ENCODE data around the gene ANO2.

The ANO2 gene

DNA sequence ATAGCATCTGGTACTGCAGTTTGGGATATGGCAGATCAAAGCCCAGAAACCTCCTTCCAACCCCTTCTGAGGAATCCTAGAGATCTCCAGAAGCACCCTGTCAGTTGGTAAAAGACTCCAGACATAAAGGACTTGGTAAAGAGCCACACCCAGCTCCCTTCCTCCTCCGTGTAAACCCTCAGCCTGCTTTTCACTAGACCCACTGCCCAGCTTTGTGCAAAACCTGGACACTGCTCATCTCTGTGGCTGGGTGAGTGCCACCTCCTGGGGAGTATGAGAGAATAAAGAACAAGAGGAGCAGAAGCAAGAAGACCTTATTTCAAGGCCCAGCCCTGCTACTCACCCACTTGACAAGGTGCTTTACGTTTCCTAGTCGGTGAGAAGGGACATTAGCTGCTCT is 33.0 kb downstream of the ANO2 start:
- no peak for DNase-seq (ENCODE audit: low read depth)
- TF ChIP-seq, protein P1, sequence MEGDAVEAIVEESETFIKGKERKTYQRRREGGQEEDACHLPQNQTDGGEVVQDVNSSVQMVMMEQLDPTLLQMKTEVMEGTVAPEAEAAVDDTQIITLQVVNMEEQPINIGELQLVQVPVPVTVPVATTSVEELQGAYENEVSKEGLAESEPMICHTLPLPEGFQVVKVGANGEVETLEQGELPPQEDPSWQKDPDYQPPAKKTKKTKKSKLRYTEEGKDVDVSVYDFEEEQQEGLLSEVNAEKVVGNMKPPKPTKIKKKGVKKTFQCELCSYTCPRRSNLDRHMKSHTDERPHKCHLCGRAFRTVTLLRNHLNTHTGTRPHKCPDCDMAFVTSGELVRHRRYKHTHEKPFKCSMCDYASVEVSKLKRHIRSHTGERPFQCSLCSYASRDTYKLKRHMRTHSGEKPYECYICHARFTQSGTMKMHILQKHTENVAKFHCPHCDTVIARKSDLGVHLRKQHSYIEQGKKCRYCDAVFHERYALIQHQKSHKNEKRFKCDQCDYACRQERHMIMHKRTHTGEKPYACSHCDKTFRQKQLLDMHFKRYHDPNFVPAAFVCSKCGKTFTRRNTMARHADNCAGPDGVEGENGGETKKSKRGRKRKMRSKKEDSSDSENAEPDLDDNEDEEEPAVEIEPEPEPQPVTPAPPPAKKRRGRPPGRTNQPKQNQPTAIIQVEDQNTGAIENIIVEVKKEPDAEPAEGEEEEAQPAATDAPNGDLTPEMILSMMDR (IDR thresholded peaks at IDR 0.05; ENCODE audit: insufficient read depth, low read depth, low read length, missing control alignments) = no peak
- no peak overlapping the region for H3K4me3 ChIP-seq (ENCODE audit: low read length)

DNA sequence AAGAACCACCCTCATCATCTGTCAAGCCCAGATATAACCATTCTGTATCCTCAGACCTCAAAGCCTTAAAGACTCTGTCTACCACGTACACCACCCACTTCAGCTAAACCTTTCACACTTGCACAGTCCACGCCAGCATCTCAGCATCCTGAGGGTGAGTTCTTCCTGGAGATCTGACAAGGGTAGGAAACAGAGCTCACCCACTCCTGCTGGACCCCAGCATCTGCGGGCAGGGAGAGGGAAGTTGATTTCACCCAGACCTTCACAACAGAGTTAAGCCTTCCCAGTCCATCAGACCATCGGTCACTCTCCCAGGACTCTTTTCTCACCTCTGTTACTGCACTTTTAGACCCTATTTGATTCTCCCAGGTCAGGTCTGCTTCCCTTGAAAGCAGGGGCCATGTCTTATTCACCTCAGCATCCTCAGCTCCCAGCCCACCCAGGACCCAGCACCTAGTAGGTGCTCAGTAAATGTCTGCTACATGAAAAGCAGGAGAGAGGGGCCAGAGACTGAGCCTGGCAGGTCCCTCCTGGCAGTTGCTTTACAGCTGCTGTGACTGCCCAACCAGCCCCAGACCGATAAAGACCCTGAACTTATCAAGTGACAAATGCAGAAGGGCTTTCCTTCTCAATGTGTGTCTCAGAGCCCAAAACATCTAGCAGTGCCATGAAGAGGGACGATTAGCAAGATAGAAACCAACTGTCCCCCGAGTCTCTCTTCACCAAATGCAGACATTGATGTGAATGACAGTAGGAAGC is 34.1 kb downstream of the ANO2 start:
- no peak for DNase-seq (ENCODE audit: low read depth)
- H3K4me3 ChIP-seq (ENCODE audit: low read length) = no peak overlapping the region
- TF ChIP-seq, protein P1 (IDR thresholded peaks at IDR 0.05; ENCODE audit: insufficient read depth, low read depth, low read length, missing control alignments) = no peak

DNA sequence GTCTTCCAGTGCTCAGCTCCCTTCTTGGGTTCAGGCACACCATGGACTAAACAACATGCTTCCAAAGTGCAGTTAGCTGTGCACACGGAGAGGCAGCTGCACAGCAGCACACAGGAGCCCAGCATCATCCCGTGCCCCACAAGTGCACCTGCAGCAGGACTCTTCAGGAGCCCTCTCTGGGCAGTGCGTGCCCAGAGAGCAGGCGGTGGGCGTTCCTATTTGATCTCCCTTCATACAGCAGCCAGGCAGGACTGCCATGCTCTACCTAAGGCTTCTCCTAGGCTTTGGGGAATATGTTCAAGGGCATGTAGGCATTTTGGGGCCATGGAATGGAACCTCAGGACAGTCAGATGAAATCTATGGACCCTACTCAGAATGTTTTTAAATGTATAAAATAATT is 35.5 kb downstream of the ANO2 start:
- no peak overlapping the region for H3K4me3 ChIP-seq (ENCODE audit: low read length)
- DNase-seq (ENCODE audit: low read depth) = no peak
- TF ChIP-seq, protein P1 (IDR thresholded peaks at IDR 0.05; ENCODE audit: insufficient read depth, low read depth, low read length, missing control alignments) = no peak

DNA sequence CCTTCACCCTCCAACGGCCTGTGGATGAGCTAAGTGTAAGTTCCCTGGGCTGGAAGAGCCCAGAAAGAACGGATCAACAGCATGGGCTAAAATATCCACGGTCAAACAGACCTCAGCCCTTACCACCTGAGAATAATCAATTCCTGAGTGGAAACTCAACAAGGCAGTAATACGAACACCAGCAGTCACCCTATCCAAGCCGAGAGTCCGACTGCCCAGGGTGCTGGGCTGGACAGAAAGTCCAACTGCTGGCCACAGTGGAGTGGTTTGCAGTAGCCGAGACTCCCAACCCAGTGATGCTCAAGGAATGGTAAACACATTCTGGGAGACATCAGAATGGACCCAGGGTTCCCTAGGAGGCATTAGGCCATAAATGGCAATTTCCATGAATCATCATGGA is 36.8 kb downstream of the ANO2 start:
- no peak overlapping the region for H3K4me3 ChIP-seq (ENCODE audit: low read length)
- TF ChIP-seq, protein P1 (IDR thresholded peaks at IDR 0.05; ENCODE audit: insufficient read depth, low read depth, low read length, missing control alignments) = no peak
- DNase-seq (ENCODE audit: low read depth) = no peak

DNA sequence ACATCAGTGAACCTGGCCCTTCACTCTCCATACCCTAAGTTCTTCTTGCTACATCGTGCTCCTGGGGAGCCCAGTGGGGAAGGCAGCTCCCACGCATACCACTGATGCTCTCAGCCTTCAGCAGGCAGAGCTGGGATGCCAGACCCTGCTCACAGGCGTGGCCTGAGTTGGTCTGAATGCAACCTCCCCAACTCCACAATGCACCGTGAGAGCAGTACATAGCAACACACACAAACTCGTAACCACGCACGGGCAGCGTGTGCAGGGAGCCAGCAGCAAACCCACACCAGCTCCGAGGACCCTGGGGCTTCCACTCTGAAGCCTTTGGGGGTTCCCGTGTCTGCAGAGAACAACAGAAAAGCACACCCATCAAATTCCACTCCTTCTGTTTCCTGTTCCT is 37.3 kb downstream of the ANO2 start:
- TF ChIP-seq, protein P1 (IDR thresholded peaks at IDR 0.05; ENCODE audit: insufficient read depth, low read depth, low read length, missing control alignments) = no peak
- no peak overlapping the region for H3K4me3 ChIP-seq (ENCODE audit: low read length)
- DNase-seq (ENCODE audit: low read depth) = no peak

DNA sequence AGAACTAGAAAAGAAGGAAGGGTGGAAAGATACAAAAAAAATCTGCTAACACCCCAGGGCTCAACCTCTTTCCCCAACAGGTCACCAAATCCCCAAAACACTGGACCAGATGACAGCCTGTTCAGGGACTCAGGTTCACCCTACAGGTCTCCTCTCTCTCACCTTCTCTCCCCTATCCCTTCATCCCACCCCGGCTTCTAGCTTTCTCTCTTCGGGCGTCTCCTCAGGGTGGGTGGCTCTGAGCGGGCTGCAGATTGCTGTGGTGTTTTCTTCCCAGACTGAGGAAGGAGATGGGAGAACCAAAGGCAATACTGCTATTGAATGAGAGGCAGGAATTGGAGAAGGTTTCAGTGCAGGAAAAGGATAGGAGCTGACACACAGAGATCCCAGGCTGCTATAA is 39.3 kb downstream of the ANO2 start:
- no peak for DNase-seq (ENCODE audit: low read depth)
- H3K4me3 ChIP-seq (ENCODE audit: low read length) = no peak overlapping the region
- TF ChIP-seq, protein P1 (IDR thresholded peaks at IDR 0.05; ENCODE audit: insufficient read depth, low read depth, low read length, missing control alignments) = no peak

DNA sequence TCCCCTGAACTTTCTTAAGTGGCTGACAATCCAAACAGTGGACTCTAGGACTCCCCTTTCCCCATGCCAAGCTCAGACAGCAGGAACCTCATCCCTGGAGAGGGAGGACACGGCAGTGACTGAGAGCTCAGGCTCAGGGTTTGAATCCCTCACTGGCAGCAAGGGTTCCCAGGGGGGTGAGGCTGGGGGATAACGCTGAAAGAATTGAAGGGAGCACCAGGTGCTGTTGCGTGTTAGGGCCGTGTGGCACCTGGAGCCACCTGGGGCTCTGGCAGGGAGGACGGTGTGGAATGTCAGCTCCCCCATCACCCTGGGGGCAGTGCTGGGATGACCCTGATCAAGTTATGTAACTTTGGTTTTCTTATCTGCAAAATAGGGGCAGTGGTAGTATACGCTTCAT is 40.1 kb downstream of the ANO2 start:
- H3K4me3 ChIP-seq (ENCODE audit: low read length) = no peak overlapping the region
- no peak for DNase-seq (ENCODE audit: low read depth)
- TF ChIP-seq, protein P1 (IDR thresholded peaks at IDR 0.05; ENCODE audit: insufficient read depth, low read depth, low read length, missing control alignments) = no peak

Data from epithelial cell of esophagus (primary cell).